MCF 10A (cell line): ENCODE data around the gene CELF6. TPM values are rescaled to one million over a fixed set of nuclear protein-coding genes. Genes with fewer than 3 reads are reported as not detected.

Experiments
- BruUV-seq: library from RNA; stranded (reverse); fragments of 400-500 nt; replicated peaks from 2 replicates; lab custom pipeline; 2021; lab: Mats Ljungman, UMichigan
- CTCF ChIA-PET: fragments of 300-600 bp; sonication (Branson Sonifier 250); formaldehyde crosslinking; extraction: SDS; loops from one replicate; lab custom pipeline; 2021; ENCODE audit warnings: antibody characterized with exemption, inconsistent platforms; lab: Yijun Ruan, JAX
- POLR2A ChIA-PET: fragments of 300-600, 350-650 bp; sonication (Branson Sonifier 250); formaldehyde crosslinking; extraction: SDS; loops from one replicate; lab custom pipeline; 2020; ENCODE audit warnings: antibody characterized with exemption, inconsistent platforms; lab: Yijun Ruan, JAX
- DNase-seq: peaks from one replicate; pipeline ENCODE4 v3.0.0-alpha.2; 2018; ENCODE audit not compliant: unreplicated experiment
- H3K27ac Mint-ChIP-seq: one replicate; pipeline ENCODE4 v1.8.0; 2022; ENCODE audit warnings: mild to moderate bottlenecking, low read depth, mixed read lengths; ENCODE audit not compliant: unreplicated experiment
- H3K27me3 Mint-ChIP-seq: one replicate; pipeline ENCODE4 v1.8.0; 2022; ENCODE audit warnings: mixed read lengths; ENCODE audit not compliant: insufficient read depth, unreplicated experiment
- H3K36me3 Mint-ChIP-seq: one replicate; pipeline ENCODE4 v1.8.0; 2022; ENCODE audit warnings: mild to moderate bottlenecking, moderate library complexity, mixed read lengths; ENCODE audit not compliant: insufficient read depth, unreplicated experiment
- H3K4me1 Mint-ChIP-seq: one replicate; pipeline ENCODE4 v1.8.0; 2022; ENCODE audit warnings: mixed read lengths; ENCODE audit not compliant: insufficient read depth, unreplicated experiment
- H3K4me3 Mint-ChIP-seq: one replicate; pipeline ENCODE4 v1.8.0; 2022; ENCODE audit warnings: mild to moderate bottlenecking, moderate library complexity, mixed read lengths; ENCODE audit not compliant: unreplicated experiment
- H3K9me3 Mint-ChIP-seq: one replicate; pipeline ENCODE4 v1.8.0; 2022; ENCODE audit warnings: mixed read lengths; ENCODE audit not compliant: unreplicated experiment
- intact Hi-C: fragments of 100-400 bp; cut with micrococcal nuclease; formaldehyde crosslinking; loops from 2 replicates; pipeline ENCODE4 v1.14.1; 2022
- total RNA-seq: library from RNA; stranded (reverse); gene quantifications from 2 replicates; pipeline ENCODE4 v1.2.3, GENCODE V29; 2022
- TF ChIP-seq, protein P1 (sequence below): fragments of 200-600 bp; IDR thresholded peaks from one replicate; pipeline ENCODE4 v1.8.0; 2022; ENCODE audit warnings: antibody characterized with exemption, mild to moderate bottlenecking; ENCODE audit not compliant: unreplicated experiment

Gene CELF6
- total RNA-seq, 1 experiment from 2014 or later, result 0.26 TPM

DNA sequence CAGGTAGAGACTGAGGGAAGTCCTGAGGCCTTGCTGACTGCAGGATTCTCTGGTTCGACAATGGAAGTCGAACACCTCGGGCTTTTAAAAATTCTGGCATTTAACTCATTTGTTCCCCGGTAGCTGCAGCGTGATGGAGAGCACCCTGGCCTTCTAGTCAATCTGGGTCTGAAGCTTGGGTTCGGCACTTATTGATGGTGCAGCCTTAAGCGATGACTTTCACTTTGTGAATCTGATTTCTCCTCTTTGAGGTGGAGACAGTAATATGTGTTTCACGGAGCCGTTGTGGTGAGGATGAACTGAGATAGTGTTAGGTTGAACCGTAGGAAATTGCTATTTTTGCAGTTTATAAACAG, 47.0 kb downstream of the CELF6 start:
- Mint-ChIP-seq H3K4me1 (peaks cover 20% of the 10 kb centered on the region), H3K36me3 (peaks cover 27% of the 10 kb centered on the region), H3K27ac (peak overlapping the region; percentile 86), H3K4me3 (peak overlapping the region; percentile 80), H3K9me3 (no peaks in the 10 kb centered on the region), H3K27me3 (no peaks in the 10 kb centered on the region)
- ChIA-PET CTCF (interaction anchor here (0.6 to 2.9 kb wide), 9 partner anchors 8 to 122 kb away, joined by 3 to 24 read pairs (median 4); no protein-coding TSS in a partner anchor), POLR2A (interaction anchor here (0.7 to 3.3 kb wide), 14 partner anchors 9 to 304 kb away, joined by 3 to 27 read pairs (median 4); partner anchors contain the start of genes HEXA and PKM)
- intact Hi-C loops, result loop anchor here (1.0 to 2.0 kb wide), 4 partner anchors 43 to 74 kb away; no protein-coding TSS in a partner anchor
- TF ChIP-seq, protein P1, sequence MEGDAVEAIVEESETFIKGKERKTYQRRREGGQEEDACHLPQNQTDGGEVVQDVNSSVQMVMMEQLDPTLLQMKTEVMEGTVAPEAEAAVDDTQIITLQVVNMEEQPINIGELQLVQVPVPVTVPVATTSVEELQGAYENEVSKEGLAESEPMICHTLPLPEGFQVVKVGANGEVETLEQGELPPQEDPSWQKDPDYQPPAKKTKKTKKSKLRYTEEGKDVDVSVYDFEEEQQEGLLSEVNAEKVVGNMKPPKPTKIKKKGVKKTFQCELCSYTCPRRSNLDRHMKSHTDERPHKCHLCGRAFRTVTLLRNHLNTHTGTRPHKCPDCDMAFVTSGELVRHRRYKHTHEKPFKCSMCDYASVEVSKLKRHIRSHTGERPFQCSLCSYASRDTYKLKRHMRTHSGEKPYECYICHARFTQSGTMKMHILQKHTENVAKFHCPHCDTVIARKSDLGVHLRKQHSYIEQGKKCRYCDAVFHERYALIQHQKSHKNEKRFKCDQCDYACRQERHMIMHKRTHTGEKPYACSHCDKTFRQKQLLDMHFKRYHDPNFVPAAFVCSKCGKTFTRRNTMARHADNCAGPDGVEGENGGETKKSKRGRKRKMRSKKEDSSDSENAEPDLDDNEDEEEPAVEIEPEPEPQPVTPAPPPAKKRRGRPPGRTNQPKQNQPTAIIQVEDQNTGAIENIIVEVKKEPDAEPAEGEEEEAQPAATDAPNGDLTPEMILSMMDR, result no peak
- TSS peak; percentile 81 for BruUV-seq
- DNase-seq, result no peak

- Mint-ChIP-seq H3K4me1 (peaks cover 20% of the 10 kb centered on the region), H3K27ac (peak within 1 kb of the TSS; percentile 86), H3K4me3 (peak within 1 kb of the TSS; percentile 80), H3K27me3 (no peaks in the 10 kb centered on the region), H3K36me3 (peaks cover 30% of the 10 kb centered on the region), H3K9me3 (no peaks in the 10 kb centered on the region)
- intact Hi-C loops, result loop anchor here (1.0 to 2.0 kb wide), 4 partner anchors 42 to 74 kb away; no protein-coding TSS in a partner anchor
- BruUV-seq, result no TSS peak
- CTCF ChIA-PET, result interaction anchor here (0.6 to 2.9 kb wide), 8 partner anchors 8 to 121 kb away, joined by 3 to 24 read pairs (median 4); no protein-coding TSS in a partner anchor
- TF ChIP-seq, protein P1, result peak; percentile 53
- POLR2A ChIA-PET, result interaction anchor here (0.7 to 3.3 kb wide), 16 partner anchors 9 to 72 kb away, joined by 3 to 27 read pairs (median 6); partner anchors contain the start of gene PKM
- DNase-seq, result peak; percentile 96
These were observed 47.6 kb downstream of the CELF6 start, which contains the start of gene PARP6 for GRCh38 chr15:72272213-72272996. Gene PARP6, minus strand, starts transcription at chr15:72272554. Its CDS starts 5,077 bp downstream, at chr15:72267477.

DNA sequence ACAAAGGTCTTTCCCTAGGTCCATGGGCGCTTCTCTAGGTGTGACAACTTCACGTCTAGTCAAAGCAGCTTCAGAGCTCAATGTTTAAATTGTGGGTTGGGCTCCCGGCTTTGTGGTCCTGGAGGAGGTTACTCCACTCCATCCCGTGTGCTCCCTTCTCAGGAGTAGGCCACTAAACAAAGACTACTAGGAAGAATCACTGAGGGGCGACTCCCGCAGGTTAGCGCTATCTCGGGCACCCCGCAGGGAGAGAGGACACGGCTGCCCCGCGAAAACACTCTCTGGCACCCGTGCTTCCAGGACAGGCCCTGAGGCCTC, 48.1 kb downstream of the CELF6 start:
- intact Hi-C loops, result loop anchor here (1.0 to 2.0 kb wide), 4 partner anchors 42 to 73 kb away; no protein-coding TSS in a partner anchor

More for the DNA sequence above, 48.1 kb downstream of the CELF6 start:
- no peaks in the 10 kb centered on the region for H3K27me3 Mint-ChIP-seq
- BruUV-seq, result no TSS peak
- H3K4me3 Mint-ChIP-seq, result peak overlapping the region; percentile 80
- ChIA-PET POLR2A (interaction anchor here (0.7 to 3.3 kb wide), 12 partner anchors 8 to 72 kb away, joined by 3 to 18 read pairs (median 4); no protein-coding TSS in a partner anchor), CTCF (interaction anchor here (1.3 to 1.8 kb wide), 2 partner anchors 45 to 72 kb away, joined by 3 to 4 read pairs; no protein-coding TSS in a partner anchor)
- peak overlapping the region; percentile 86 for H3K27ac Mint-ChIP-seq
- H3K36me3 Mint-ChIP-seq, result peaks cover 36% of the 10 kb centered on the region
- peaks cover 20% of the 10 kb centered on the region for H3K4me1 Mint-ChIP-seq
- TF ChIP-seq, protein P1, result no peak
- peak; percentile 27 for DNase-seq
- H3K9me3 Mint-ChIP-seq, result no peaks in the 10 kb centered on the region
